Caco-2 (cell line): ENCODE measurements around the gene KNSTRN. TPM values are rescaled to one million over a fixed set of nuclear protein-coding genes. Genes with fewer than 3 reads are reported as not detected.
A peak's percentile ranks its signal among the peaks of the same experiment; 100 is the strongest.

Experiments used
- BruUV-seq: library from RNA; stranded (reverse); fragments of 400-500 nt; replicated peaks from 2 replicates; lab custom pipeline; 2021; lab: Mats Ljungman, UMichigan
- CTCF ChIA-PET: fragments of 300-600 bp; sonication (Branson Sonifier 250); formaldehyde crosslinking; loops from one replicate; lab custom pipeline; 2022; ENCODE audit warnings: antibody characterized with exemption; lab: Charles Lee
- POLR2A ChIA-PET: fragments of 300-600 bp; sonication (Branson Sonifier 250); formaldehyde crosslinking; loops from one replicate; lab custom pipeline; 2022; ENCODE audit warnings: antibody characterized with exemption; lab: Charles Lee
- DNase-seq, 2 experiments: peaks; one replicate each; pipeline versions ENCODE4 v3.0.0 to v3.0.0-alpha.2; 2020 to 2022
- H3K27me3 ChIP-seq: replicated peaks from 2 replicates; pipeline ENCODE4 v1.6.0; 2011; ENCODE audit warnings: low read length; ENCODE audit not compliant: control insufficient read depth, insufficient read depth
- H3K36me3 ChIP-seq: 2 replicates; pipeline ENCODE4 v1.5.1; 2011; ENCODE audit warnings: low read length; ENCODE audit not compliant: control insufficient read depth, insufficient read depth
- H3K4me1 ChIP-seq: fragments of 250-450 bp; sonication (Bioruptor Pico); 2 replicates; pipeline ENCODE4 v1.5.1; 2020; ENCODE audit warnings: mild to moderate bottlenecking
- H3K4me3 ChIP-seq: 2 replicates; pipeline ENCODE4 v1.5.1; 2011; ENCODE audit warnings: low read depth, mild to moderate bottlenecking, control low read depth, low read length
- H3K9me3 ChIP-seq: fragments of 250-450 bp; sonication (Bioruptor Pico); 2 replicates; pipeline ENCODE4 v1.5.1; 2020; ENCODE audit warnings: mild to moderate bottlenecking, moderate library complexity
- H3K27ac Mint-ChIP-seq: one replicate; pipeline ENCODE4 v1.8.0; 2022; ENCODE audit warnings: mixed read lengths; ENCODE audit not compliant: unreplicated experiment
- H3K27me3 Mint-ChIP-seq: one replicate; pipeline ENCODE4 v1.8.0; 2022; ENCODE audit warnings: mixed read lengths; ENCODE audit not compliant: insufficient read depth, unreplicated experiment
- H3K36me3 Mint-ChIP-seq: one replicate; pipeline ENCODE4 v1.8.0; 2022; ENCODE audit warnings: mild to moderate bottlenecking, mixed read lengths; ENCODE audit not compliant: insufficient read depth, unreplicated experiment
- H3K4me1 Mint-ChIP-seq: one replicate; pipeline ENCODE4 v1.8.0; 2022; ENCODE audit warnings: low read depth, mixed read lengths; ENCODE audit not compliant: unreplicated experiment
- H3K4me3 Mint-ChIP-seq: one replicate; pipeline ENCODE4 v1.8.0; 2022; ENCODE audit warnings: mild to moderate bottlenecking, moderate library complexity, mixed read lengths; ENCODE audit not compliant: unreplicated experiment
- H3K9me3 Mint-ChIP-seq: one replicate; pipeline ENCODE4 v1.8.0; 2022; ENCODE audit warnings: mixed read lengths; ENCODE audit not compliant: unreplicated experiment
- CTCF ChIP-seq, 2 experiments: fragments of 200-600 bp in 1 of 2; IDR thresholded peaks; 1 replicate in 1 of 2; 2 replicates in 1 of 2; pipeline versions ENCODE4 v1.5.1 to v1.8.0; 2011 to 2022; ENCODE audit warnings: antibody characterized with exemption in 1 of 2, control low read depth in 1 of 2, inconsistent platforms in 1 of 2, low read depth in 1 of 2, low read length in 1 of 2, mild to moderate bottlenecking in 1 of 2, moderate library complexity in 1 of 2; ENCODE audit not compliant: insufficient read depth in 1 of 2, severe bottlenecking in 1 of 2, unreplicated experiment in 1 of 2
- intact Hi-C: fragments of 100-400 bp; cut with micrococcal nuclease; formaldehyde crosslinking; loops from one replicate; pipeline ENCODE4 v1.10.0; 2022; ENCODE audit not compliant: unreplicated experiment
- total RNA-seq: library from RNA; stranded (reverse); gene quantifications from 2 replicates; pipeline ENCODE4 v1.2.3, GENCODE V29; 2022

Gene KNSTRN
- total RNA-seq, 1 experiment from 2014 or later: 74.7 TPM

- intact Hi-C loops: loop anchor here (1.0 to 2.0 kb wide), 2 partner anchors 23 to 33 kb away; partner anchors contain the start of gene IVD
- H3K9me3 Mint-ChIP-seq: no peaks in the 10 kb centered on the region
- H3K36me3 ChIP-seq: peaks cover 7% of the 10 kb centered on the region
- BruUV-seq: no TSS peak
- no peak for TF ChIP-seq CTCF (IDR thresholded peaks at IDR 0.05; ENCODE audit: insufficient read depth in 1 of 2, low read depth in 1 of 2, low read length in 1 of 2, severe bottlenecking in 1 of 2, unreplicated experiment in 1 of 2)
- H3K4me1 Mint-ChIP-seq: no peaks in the 10 kb centered on the region
- peaks cover 5% of the 10 kb centered on the region for H3K4me1 ChIP-seq
- CTCF ChIA-PET: interaction anchor here (0.7 to 1.2 kb wide), 7 partner anchors 10 to 275 kb away, joined by 3 to 4 read pairs (median 3); partner anchors contain the start of gene BAHD1
- H3K4me3 ChIP-seq: no peak overlapping the region
- H3K27ac Mint-ChIP-seq: peak overlapping the region; percentile 83
- no peaks in the 10 kb centered on the region for H3K27me3 ChIP-seq
- peaks cover 31% of the 10 kb centered on the region for H3K36me3 Mint-ChIP-seq
- H3K4me3 Mint-ChIP-seq: peak overlapping the region; percentile 97
- H3K27me3 Mint-ChIP-seq: no peaks in the 10 kb centered on the region
- no peaks in the 10 kb centered on the region for H3K9me3 ChIP-seq
- POLR2A ChIA-PET: interaction anchor here (1.0 kb wide), 1 partner anchor 24 kb away, joined by 8 read pairs; the partner anchor contains the start of gene IVD
- DNase-seq: no peak
These were observed 547 bp upstream of the KNSTRN start for GRCh38 chr15:40381818-40382529.

GRCh38 chr15:40386480-40386879 is 4.0 kb downstream of the KNSTRN start:
- H3K9me3 ChIP-seq: no peaks in the 10 kb centered on the region
- no peaks in the 10 kb centered on the region for H3K27me3 ChIP-seq
- DNase-seq: no peak
- H3K4me3 ChIP-seq: no peak overlapping the region
- no peak overlapping the region for H3K4me3 Mint-ChIP-seq
- intact Hi-C loops: no loop called here
- H3K36me3 Mint-ChIP-seq: peaks cover 76% of the 10 kb centered on the region
- H3K27ac Mint-ChIP-seq: no peak overlapping the region
- H3K4me1 ChIP-seq: peaks cover 5% of the 10 kb centered on the region
- no peaks in the 10 kb centered on the region for H3K9me3 Mint-ChIP-seq
- peaks cover 9% of the 10 kb centered on the region for H3K36me3 ChIP-seq
- H3K27me3 Mint-ChIP-seq: no peaks in the 10 kb centered on the region
- CTCF ChIA-PET: no interaction called here
- no TSS peak for BruUV-seq
- no peaks in the 10 kb centered on the region for H3K4me1 Mint-ChIP-seq
- POLR2A ChIA-PET: no interaction called here
- no peak for TF ChIP-seq CTCF (IDR thresholded peaks at IDR 0.05; ENCODE audit: insufficient read depth in 1 of 2, low read depth in 1 of 2, low read length in 1 of 2, severe bottlenecking in 1 of 2, unreplicated experiment in 1 of 2)

- no peak overlapping the region for H3K27ac Mint-ChIP-seq
- no peaks in the 10 kb centered on the region for H3K27me3 Mint-ChIP-seq
- no peaks in the 10 kb centered on the region for H3K9me3 ChIP-seq
- DNase-seq: no peak
- H3K4me3 Mint-ChIP-seq: no peak overlapping the region
- peaks cover 82% of the 10 kb centered on the region for H3K36me3 Mint-ChIP-seq
- no peaks in the 10 kb centered on the region for H3K4me1 Mint-ChIP-seq
- intact Hi-C loops: no loop called here
- no peaks in the 10 kb centered on the region for H3K9me3 Mint-ChIP-seq
- no peaks in the 10 kb centered on the region for H3K4me1 ChIP-seq
- TF ChIP-seq CTCF (IDR thresholded peaks at IDR 0.05; ENCODE audit: insufficient read depth in 1 of 2, low read depth in 1 of 2, low read length in 1 of 2, severe bottlenecking in 1 of 2, unreplicated experiment in 1 of 2): no peak
- H3K27me3 ChIP-seq: no peaks in the 10 kb centered on the region
- ChIA-PET POLR2A (no interaction called here), CTCF (interaction anchor here (1.1 kb wide), 1 partner anchor 9 kb away, joined by 3 read pairs; no protein-coding TSS in a partner anchor)
- H3K4me3 ChIP-seq: no peak overlapping the region
- no TSS peak for BruUV-seq
- H3K36me3 ChIP-seq: peaks cover 9% of the 10 kb centered on the region
These were observed 6.7 kb downstream of the KNSTRN start for GRCh38 chr15:40388941-40389823.
